HG03196 (cell line): ENCODE measurements around the gene ANXA6.

Experiments
- ATAC-seq: cut with Tn5 transposase; IDR thresholded peaks from one replicate; pipeline ENCODE4 v1.9.1; 2021; ENCODE audit not compliant: unreplicated experiment

ANXA6 gene

GRCh38 chr5:151068433-151069197 is 89.0 kb downstream of the ANXA6 start:
- peak; percentile 57 for ATAC-seq

- peak; percentile 11 for ATAC-seq
Observed at GRCh38 chr5:151067632-151068432, 89.7 kb downstream of the ANXA6 start.

- ATAC-seq = no peak
Observed at GRCh38 chr5:151066920-151067319, 90.7 kb downstream of the ANXA6 start.

GRCh38 chr5:151065609-151066008 is 92.0 kb downstream of the ANXA6 start:
- ATAC-seq = no peak

GRCh38 chr5:151064916-151065499 is 92.6 kb downstream of the ANXA6 start:
- no peak for ATAC-seq

- no peak for ATAC-seq
Observed at GRCh38 chr5:151063142-151063989, 94.2 kb downstream of the ANXA6 start.

GRCh38 chr5:151062405-151063141 is 95.0 kb downstream of the ANXA6 start:
- ATAC-seq = no peak

- ATAC-seq = no peak
Observed at GRCh38 chr5:151060742-151061141, 96.8 kb downstream of the ANXA6 start.

- ATAC-seq = no peak
Observed at GRCh38 chr5:151058891-151059489, 98.6 kb downstream of the ANXA6 start.

- no peak for ATAC-seq
Observed at GRCh38 chr5:151058301-151058700, 99.3 kb downstream of the ANXA6 start.

- no peak for ATAC-seq
Observed at GRCh38 chr5:151056379-151057325, 100.9 kb downstream of the ANXA6 start.

GRCh38 chr5:151055336-151055735 is 102.2 kb downstream of the ANXA6 start:
- no peak for ATAC-seq

GRCh38 chr5:151054709-151055108 is 102.9 kb downstream of the ANXA6 start:
- ATAC-seq = no peak

GRCh38 chr5:151053796-151054462 is 103.7 kb downstream of the ANXA6 start:
- ATAC-seq = no peak

- no peak for ATAC-seq
Observed at GRCh38 chr5:151052836-151053235, 104.7 kb downstream of the ANXA6 start.

- no peak for ATAC-seq
Observed at GRCh38 chr5:151051931-151052608, 105.5 kb downstream of the ANXA6 start.

GRCh38 chr5:151051066-151051930 is 106.3 kb downstream of the ANXA6 start:
- peak; percentile 56 for ATAC-seq
